Coronary artery (tissue), 2 donors: ENCODE data around the gene BRCA2.

Experiments
- DNase-seq: peaks from one replicate; pipeline ENCODE4 v3.0.0-alpha.2; 2017; ENCODE audit warnings: low spot score
- H3K27ac ChIP-seq, 2 donors: fragments of 200-600 bp; sonication (generic); one replicate each; pipeline ENCODE4 v1.5.1; 2016 to 2019
- H3K4me3 ChIP-seq: fragments of 200-600 bp; sonication (generic); 2 replicates; pipeline ENCODE4 v1.5.1; 2016; ENCODE audit warnings: mild to moderate bottlenecking, moderate library complexity
- TF ChIP-seq, protein P1 (sequence below): fragments of 200-600 bp; sonication (generic); IDR thresholded peaks from one replicate; pipeline ENCODE4 v1.5.1; 2019; ENCODE audit warnings: antibody characterized with exemption

The BRCA2 gene

DNA sequence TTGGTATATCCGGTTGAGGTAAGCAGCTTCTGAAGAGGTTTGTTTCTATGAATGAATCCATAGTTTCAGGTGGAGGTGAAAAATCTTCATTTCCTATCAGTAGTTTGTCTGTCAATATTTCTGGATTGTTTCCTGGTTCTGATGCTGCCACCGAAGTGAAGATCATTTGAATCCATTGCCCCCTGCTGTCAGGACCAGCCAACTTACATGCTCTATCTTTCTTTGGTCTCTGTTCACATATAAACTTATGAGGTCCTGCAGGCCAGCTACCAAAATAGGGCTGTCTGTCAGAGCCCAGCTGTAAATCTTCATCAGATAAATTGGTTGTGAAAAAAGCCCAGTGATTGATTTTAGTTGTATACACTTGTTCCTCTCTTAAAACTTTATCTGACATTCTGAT is 127.8 kb downstream of the BRCA2 start:
- DNase-seq, result no peak
- Histone ChIP-seq H3K27ac (no peak overlapping the region), H3K4me3 (no peak overlapping the region)
- TF ChIP-seq, protein P1, sequence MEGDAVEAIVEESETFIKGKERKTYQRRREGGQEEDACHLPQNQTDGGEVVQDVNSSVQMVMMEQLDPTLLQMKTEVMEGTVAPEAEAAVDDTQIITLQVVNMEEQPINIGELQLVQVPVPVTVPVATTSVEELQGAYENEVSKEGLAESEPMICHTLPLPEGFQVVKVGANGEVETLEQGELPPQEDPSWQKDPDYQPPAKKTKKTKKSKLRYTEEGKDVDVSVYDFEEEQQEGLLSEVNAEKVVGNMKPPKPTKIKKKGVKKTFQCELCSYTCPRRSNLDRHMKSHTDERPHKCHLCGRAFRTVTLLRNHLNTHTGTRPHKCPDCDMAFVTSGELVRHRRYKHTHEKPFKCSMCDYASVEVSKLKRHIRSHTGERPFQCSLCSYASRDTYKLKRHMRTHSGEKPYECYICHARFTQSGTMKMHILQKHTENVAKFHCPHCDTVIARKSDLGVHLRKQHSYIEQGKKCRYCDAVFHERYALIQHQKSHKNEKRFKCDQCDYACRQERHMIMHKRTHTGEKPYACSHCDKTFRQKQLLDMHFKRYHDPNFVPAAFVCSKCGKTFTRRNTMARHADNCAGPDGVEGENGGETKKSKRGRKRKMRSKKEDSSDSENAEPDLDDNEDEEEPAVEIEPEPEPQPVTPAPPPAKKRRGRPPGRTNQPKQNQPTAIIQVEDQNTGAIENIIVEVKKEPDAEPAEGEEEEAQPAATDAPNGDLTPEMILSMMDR, result no peak

DNA sequence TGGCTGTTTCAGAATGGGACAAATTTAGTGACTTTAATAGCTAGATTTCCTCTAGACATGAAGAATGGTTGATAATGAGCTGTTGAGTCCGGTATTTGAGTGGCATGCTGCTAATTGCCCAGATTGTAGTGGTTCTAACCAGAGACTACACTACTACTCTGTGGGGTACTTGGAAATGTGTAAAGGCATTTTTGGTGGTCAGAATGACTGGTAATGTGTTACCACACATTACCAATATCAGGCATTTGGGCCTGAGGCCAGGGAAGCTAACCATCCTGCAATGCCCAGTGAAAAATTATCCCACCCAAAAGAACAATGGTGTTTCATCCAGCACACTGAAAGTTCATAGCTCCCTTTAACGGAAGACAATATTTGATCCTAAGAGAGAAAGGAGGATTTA is 130.2 kb downstream of the BRCA2 start:
- TF ChIP-seq, protein P1, result no peak
- no peak overlapping the region for H3K27ac ChIP-seq
- no peak overlapping the region for H3K4me3 ChIP-seq
- no peak for DNase-seq

DNA sequence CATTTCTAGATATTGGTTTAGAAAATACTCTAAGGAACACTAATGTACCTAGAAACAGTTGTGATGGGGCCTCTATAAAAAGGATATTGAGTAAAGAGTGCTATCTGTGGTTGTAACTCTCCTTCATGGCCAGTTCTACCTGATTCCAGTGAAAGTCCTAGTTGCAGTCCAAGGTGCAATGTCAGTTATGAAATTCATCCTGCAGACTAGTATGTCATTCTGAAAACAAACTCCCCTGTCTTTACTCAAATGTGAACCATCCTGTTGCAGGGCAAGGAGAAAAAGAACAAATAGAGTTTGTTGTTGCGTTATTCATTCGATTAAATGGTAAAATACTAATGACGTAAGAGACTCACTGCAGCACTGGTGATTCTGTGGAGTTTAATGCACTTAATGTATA is 130.9 kb downstream of the BRCA2 start:
- TF ChIP-seq, protein P1, result no peak
- DNase-seq, result no peak
- H3K4me3 ChIP-seq, result no peak overlapping the region
- no peak overlapping the region for H3K27ac ChIP-seq

DNA sequence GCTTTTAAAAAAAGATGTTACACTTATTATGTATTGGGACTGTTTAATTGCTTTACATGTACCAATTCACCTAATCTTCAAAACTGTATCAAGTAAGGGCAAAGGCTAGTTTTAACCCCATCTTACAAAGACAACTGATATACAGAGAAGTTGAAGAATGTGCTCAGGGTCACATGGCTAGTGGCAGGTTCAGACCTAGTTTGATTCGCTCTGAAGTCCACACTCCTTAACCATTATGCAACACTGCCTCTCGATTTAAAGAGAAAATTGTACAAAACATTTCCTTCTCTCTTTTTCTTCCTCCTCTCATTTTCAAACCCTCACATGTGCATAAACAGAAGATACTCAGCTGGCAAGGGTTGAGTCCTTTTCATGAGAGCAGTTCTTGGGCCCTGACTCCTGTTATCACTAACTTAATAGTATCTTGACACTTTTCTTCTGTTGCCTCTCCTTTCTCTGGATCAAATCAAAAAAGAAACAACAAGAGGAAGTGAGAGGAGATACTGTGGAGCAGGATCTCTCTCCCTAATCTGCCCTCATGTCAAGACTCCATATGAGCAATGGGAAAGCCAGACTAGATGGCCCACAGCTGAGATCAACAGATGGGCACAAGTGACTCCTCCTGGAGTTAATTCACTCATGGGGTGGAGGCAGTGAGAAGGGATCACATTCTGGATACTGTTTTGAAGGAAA is 131.6 kb downstream of the BRCA2 start:
- Histone ChIP-seq H3K27ac (no peak overlapping the region), H3K4me3 (no peak overlapping the region)
- TF ChIP-seq, protein P1, result no peak
- DNase-seq, result no peak

DNA sequence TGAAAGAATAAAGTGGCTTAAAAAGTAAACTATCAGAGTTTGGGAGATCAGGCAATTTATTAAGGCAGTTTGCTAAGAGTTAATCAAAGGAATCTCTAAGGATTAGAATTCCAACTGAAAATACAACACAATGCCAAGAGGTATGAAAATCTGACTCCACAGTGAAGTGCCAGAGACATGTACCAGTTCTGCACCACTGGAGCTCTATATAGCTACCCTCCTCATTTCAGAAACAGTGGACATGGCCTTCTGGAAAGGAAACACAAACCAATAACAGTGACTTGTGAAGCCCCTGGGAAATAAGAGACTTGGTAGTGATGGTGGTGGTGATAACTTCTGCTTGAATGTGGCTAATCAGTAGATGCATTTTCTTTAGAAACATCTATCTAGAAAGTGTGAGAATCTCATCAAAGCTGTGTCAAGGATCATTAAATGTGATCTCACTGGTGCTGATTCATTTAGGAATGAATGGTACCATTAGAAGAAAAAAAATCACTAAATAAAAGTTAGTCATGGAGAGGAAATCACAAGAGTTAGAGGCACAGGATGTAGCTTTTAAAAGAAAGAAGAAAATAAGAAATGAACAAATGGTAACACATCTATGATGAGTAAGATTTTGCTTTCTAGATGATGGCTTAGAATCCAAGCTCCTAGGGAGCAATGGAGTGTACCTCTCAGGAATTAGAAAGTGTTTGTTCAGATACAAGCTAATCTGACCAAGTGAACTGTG is 132.8 kb downstream of the BRCA2 start:
- Histone ChIP-seq H3K4me3 (no peak overlapping the region), H3K27ac (no peak overlapping the region)
- TF ChIP-seq, protein P1, result no peak
- DNase-seq, result no peak

DNA sequence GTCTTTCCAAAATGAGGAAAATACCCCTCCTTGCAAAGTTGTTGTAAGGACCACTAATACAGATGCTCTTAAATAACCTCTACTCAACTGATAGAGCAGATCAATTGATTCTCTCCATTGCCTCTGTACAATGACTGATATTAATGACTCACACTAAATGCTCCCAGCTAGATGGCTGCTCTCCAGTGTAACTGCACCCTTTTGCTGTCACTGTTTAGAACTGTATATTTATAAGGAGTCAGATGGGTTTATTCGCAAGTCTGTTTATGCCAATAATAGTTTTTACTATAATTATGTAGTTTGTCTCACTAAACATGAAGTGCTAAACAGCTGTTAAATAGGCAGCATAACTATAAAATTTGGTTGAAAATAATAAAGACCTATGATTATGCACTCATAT is 133.7 kb downstream of the BRCA2 start:
- TF ChIP-seq, protein P1, result no peak
- Histone ChIP-seq H3K27ac (no peak overlapping the region), H3K4me3 (no peak overlapping the region)
- no peak for DNase-seq
